Panc1 (cell line): ENCODE results near the gene SGCG. TPM values are rescaled to one million over a fixed set of nuclear protein-coding genes. Genes with fewer than 3 reads are reported as not detected.

Experiments used
- ATAC-seq: fragments of 200-7000 bp; cut with Tn5 transposase; 2 replicates; pipeline ENCODE4 v1.9.1; 2020; ENCODE audit warnings: mild to moderate bottlenecking, moderate library complexity
- BruUV-seq: library from RNA; stranded (reverse); fragments of 400-500 nt; replicated peaks from 2 replicates; lab custom pipeline; 2021; lab: Mats Ljungman, UMichigan
- CTCF ChIA-PET: fragments of 300-600 bp; sonication (Branson Sonifier 250); formaldehyde crosslinking; loops from one replicate; lab custom pipeline; 2022; ENCODE audit warnings: antibody characterized with exemption; lab: Charles Lee
- POLR2A ChIA-PET: fragments of 300-600 bp; sonication (Branson Sonifier 250); formaldehyde crosslinking; loops from one replicate; lab custom pipeline; 2022; ENCODE audit warnings: antibody characterized with exemption; lab: Charles Lee
- DNase-seq: peaks from one replicate; pipeline ENCODE4 v3.0.0-alpha.2; 2010; ENCODE audit warnings: low read depth, low spot score
- H3K27ac ChIP-seq: 2 replicates; pipeline ENCODE4 v1.5.1; 2011; ENCODE audit warnings: mild to moderate bottlenecking, low read length, inconsistent platforms
- H3K27me3 ChIP-seq: fragments of 200-500 bp; sonication (Bioruptor generic); 2 replicates; pipeline ENCODE4 v1.6.0; 2014; ENCODE audit warnings: low read length, inconsistent platforms; ENCODE audit not compliant: control insufficient read depth, insufficient read depth
- H3K36me3 ChIP-seq: fragments of 200-500 bp; sonication (Bioruptor generic); 2 replicates; pipeline ENCODE4 v1.5.1; 2014; ENCODE audit warnings: inconsistent platforms, mild to moderate bottlenecking, low read length, moderate library complexity; ENCODE audit not compliant: control insufficient read depth, insufficient read depth
- H3K4me1 ChIP-seq: 2 replicates; pipeline ENCODE4 v1.5.1; 2011; ENCODE audit warnings: inconsistent platforms, mild to moderate bottlenecking, low read length, moderate library complexity; ENCODE audit not compliant: control insufficient read depth, insufficient read depth
- H3K4me3 ChIP-seq, 2 experiments: 2 replicates each; pipeline ENCODE4 v1.5.1; 2011 to 2012; ENCODE audit warnings: low read depth in 2 of 2, low read length in 2 of 2, mild to moderate bottlenecking in 2 of 2, inconsistent platforms in 1 of 2, moderate library complexity in 1 of 2
- H3K9me3 ChIP-seq: fragments of 200-500 bp; sonication (Bioruptor generic); 2 replicates; pipeline ENCODE4 v1.5.1; 2014; ENCODE audit warnings: low read depth, mild to moderate bottlenecking, inconsistent platforms, low read length, moderate library complexity; ENCODE audit not compliant: control insufficient read depth, insufficient read depth
- POLR2AphosphoS5 ChIP-seq: IDR thresholded peaks from 2 replicates; pipeline ENCODE4 v1.6.1; 2012; ENCODE audit warnings: mild to moderate bottlenecking, low read depth, low read length, moderate library complexity
- REST ChIP-seq, 2 experiments: IDR thresholded peaks; 2 replicates each; pipeline ENCODE4 v1.6.1; 2011 to 2012; ENCODE audit warnings: low read depth in 2 of 2, control low read depth in 1 of 2, low read length in 1 of 2, mild to moderate bottlenecking in 1 of 2, moderate library complexity in 1 of 2; ENCODE audit not compliant: insufficient read depth in 1 of 2
- SIN3A ChIP-seq: IDR thresholded peaks from 2 replicates; pipeline ENCODE4 v1.6.1; 2012; ENCODE audit warnings: low read depth, mild to moderate bottlenecking, low read length, moderate library complexity, borderline replicate concordance; ENCODE audit not compliant: insufficient read depth
- TCF7L2 ChIP-seq: IDR thresholded peaks from 2 replicates; pipeline ENCODE4 v1.6.1; 2011; ENCODE audit warnings: mild to moderate bottlenecking, low read depth, low read length, inconsistent platforms
- in situ Hi-C: cut with HindIII; loops from 2 replicates; pipeline ENCODE4 v1.10.0; 2016; ENCODE audit warnings: low sequenced_read_pairs, low pct_unique_long_range_greater_than_20kb
- intact Hi-C: fragments of 100-400 bp; cut with micrococcal nuclease; formaldehyde crosslinking; loops from one replicate; pipeline ENCODE4 v1.10.0; 2022; ENCODE audit not compliant: unreplicated experiment
- total RNA-seq: library from RNA; stranded (reverse); gene quantifications from one replicate; pipeline ENCODE4 v1.2.1, GENCODE V29; 2021; ENCODE audit not compliant: unreplicated experiment
- TF ChIP-seq, protein P1 (sequence below): fragments of 450-650 bp; IDR thresholded peaks from 2 replicates; pipeline ENCODE4 v1.5.1; 2017; ENCODE audit warnings: mild to moderate bottlenecking

Gene SGCG
- total RNA-seq, 1 experiment from 2014 or later = not detected

GRCh38 chr13:23147827-23148226 is 33.0 kb upstream of the SGCG start:
- in situ Hi-C loops (no loop called here), intact Hi-C loops (no loop called here)
- TF ChIP-seq SIN3A = no peak
- no peak for TF ChIP-seq POLR2AphosphoS5
- no peak overlapping the region for H3K4me3 ChIP-seq
- DNase-seq = no peak
- no peak for ATAC-seq
- H3K9me3 ChIP-seq = no peaks in the 10 kb centered on the region
- CTCF ChIA-PET = no interaction called here
- H3K27me3 ChIP-seq = no peaks in the 10 kb centered on the region
- POLR2A ChIA-PET = no interaction called here
- H3K4me1 ChIP-seq = no peaks in the 10 kb centered on the region
- no TSS peak for BruUV-seq
- no peak overlapping the region for H3K27ac ChIP-seq
- H3K36me3 ChIP-seq = no peaks in the 10 kb centered on the region

DNA sequence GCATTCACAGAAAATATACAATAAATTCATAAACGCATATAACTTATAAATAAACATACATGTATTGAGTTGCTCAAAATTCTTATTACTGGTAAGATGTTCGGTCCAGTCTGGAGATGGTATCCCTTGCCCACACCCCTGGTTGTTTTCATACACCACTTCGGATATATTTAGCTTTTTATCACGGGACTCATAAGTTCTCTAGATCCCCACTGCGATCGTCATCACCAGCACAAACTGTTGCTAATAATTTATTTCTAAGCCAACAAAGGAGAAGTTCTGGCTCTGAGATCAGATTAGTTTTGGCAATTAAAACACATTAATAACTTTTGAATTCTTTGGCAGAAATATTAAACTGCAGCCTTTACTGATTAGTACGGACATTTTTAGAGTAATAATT is 23.0 kb upstream of the SGCG start:
- intact Hi-C loops = no loop called here
- DNase-seq (no peak), ATAC-seq (no peak)
- Histone ChIP-seq H3K9me3 (no peaks in the 10 kb centered on the region), H3K4me3 (no peak overlapping the region), H3K36me3 (no peaks in the 10 kb centered on the region), H3K27me3 (no peaks in the 10 kb centered on the region), H3K27ac (no peak overlapping the region), H3K4me1 (no peaks in the 10 kb centered on the region)
- no TSS peak for BruUV-seq
- ChIA-PET POLR2A (no interaction called here), CTCF (no interaction called here)
- in situ Hi-C loops = no loop called here
- no peak for TF ChIP-seq POLR2AphosphoS5
- no peak for TF ChIP-seq REST (IDR thresholded peaks at IDR 0.05; ENCODE audit: insufficient read depth in 1 of 2, low read depth in 2 of 2, low read length in 1 of 2)
- TF ChIP-seq, protein P1, sequence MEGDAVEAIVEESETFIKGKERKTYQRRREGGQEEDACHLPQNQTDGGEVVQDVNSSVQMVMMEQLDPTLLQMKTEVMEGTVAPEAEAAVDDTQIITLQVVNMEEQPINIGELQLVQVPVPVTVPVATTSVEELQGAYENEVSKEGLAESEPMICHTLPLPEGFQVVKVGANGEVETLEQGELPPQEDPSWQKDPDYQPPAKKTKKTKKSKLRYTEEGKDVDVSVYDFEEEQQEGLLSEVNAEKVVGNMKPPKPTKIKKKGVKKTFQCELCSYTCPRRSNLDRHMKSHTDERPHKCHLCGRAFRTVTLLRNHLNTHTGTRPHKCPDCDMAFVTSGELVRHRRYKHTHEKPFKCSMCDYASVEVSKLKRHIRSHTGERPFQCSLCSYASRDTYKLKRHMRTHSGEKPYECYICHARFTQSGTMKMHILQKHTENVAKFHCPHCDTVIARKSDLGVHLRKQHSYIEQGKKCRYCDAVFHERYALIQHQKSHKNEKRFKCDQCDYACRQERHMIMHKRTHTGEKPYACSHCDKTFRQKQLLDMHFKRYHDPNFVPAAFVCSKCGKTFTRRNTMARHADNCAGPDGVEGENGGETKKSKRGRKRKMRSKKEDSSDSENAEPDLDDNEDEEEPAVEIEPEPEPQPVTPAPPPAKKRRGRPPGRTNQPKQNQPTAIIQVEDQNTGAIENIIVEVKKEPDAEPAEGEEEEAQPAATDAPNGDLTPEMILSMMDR = no peak
- TF ChIP-seq TCF7L2 = no peak
- no peak for TF ChIP-seq SIN3A

- ATAC-seq = no peak
- H3K27ac ChIP-seq = no peak overlapping the region
- no peaks in the 10 kb centered on the region for H3K9me3 ChIP-seq
- BruUV-seq = no TSS peak
- no peak for TF ChIP-seq TCF7L2
- TF ChIP-seq REST (IDR thresholded peaks at IDR 0.05; ENCODE audit: insufficient read depth in 1 of 2, low read depth in 2 of 2, low read length in 1 of 2) = no peak
- TF ChIP-seq, protein P1 = peak; percentile 32; the same call in 1 of the 2 replicates
- no peak for TF ChIP-seq POLR2AphosphoS5
- TF ChIP-seq SIN3A = no peak
- no peaks in the 10 kb centered on the region for H3K36me3 ChIP-seq
- intact Hi-C loops (no loop called here), in situ Hi-C loops (no loop called here)
- H3K4me1 ChIP-seq = no peaks in the 10 kb centered on the region
- no peak for DNase-seq
- H3K4me3 ChIP-seq = no peak overlapping the region
- CTCF ChIA-PET = no interaction called here
- POLR2A ChIA-PET = no interaction called here
- no peaks in the 10 kb centered on the region for H3K27me3 ChIP-seq
These were observed 21.5 kb upstream of the SGCG start for GRCh38 chr13:23159205-23159759.
